GM06990 (cell line): Measurements from ENCODE around the gene GPHA2.

Experiments used
- DNase-seq: peaks from one replicate; pipeline ENCODE4 v3.0.0-alpha.2; 2011; ENCODE audit not compliant: insufficient read length; ENCODE audit errors: extremely low read depth
- H3K27me3 ChIP-seq: replicated peaks from 2 replicates; pipeline ENCODE4 v1.6.0; 2011; ENCODE audit warnings: low read length; ENCODE audit not compliant: control insufficient read depth, insufficient read depth
- H3K36me3 ChIP-seq: 2 replicates; pipeline ENCODE4 v1.5.1; 2011; ENCODE audit warnings: low read length; ENCODE audit not compliant: control insufficient read depth, insufficient read depth
- H3K4me3 ChIP-seq: replicated peaks from 2 replicates; pipeline ENCODE4 v1.5.1; 2011; ENCODE audit warnings: low read depth, mild to moderate bottlenecking, control low read depth, low read length
- TF ChIP-seq, protein P1 (sequence below): IDR thresholded peaks from 2 replicates; pipeline ENCODE4 v1.5.1; 2011; ENCODE audit warnings: low read length, control low read depth, mild to moderate bottlenecking, inconsistent platforms; ENCODE audit not compliant: insufficient read depth, poor library complexity, severe bottlenecking

Gene GPHA2

DNA sequence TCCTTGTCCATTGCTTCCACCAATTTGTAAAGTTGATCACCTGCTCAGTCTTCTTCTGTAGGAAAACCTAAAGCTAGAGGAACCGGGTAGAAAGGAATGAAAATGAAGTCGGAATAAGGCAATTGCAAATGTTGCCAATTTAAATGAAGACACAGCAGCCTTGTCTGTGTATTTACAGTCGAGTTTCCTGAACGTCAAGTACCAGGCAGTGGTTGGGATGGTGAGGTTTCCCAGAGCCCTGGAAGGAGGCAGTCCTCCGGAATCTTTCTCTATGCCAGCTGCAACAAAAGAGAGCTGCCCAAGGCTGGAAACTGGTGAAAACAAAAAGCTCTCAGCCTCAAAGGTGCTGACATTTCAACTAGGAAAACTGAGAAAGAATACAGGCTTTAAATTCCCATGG lies 18.5 kb upstream of the GPHA2 start:
- Histone ChIP-seq H3K4me3 (no peak overlapping the region), H3K36me3 (no peaks in the 10 kb centered on the region), H3K27me3 (no peaks in the 10 kb centered on the region)
- TF ChIP-seq, protein P1, sequence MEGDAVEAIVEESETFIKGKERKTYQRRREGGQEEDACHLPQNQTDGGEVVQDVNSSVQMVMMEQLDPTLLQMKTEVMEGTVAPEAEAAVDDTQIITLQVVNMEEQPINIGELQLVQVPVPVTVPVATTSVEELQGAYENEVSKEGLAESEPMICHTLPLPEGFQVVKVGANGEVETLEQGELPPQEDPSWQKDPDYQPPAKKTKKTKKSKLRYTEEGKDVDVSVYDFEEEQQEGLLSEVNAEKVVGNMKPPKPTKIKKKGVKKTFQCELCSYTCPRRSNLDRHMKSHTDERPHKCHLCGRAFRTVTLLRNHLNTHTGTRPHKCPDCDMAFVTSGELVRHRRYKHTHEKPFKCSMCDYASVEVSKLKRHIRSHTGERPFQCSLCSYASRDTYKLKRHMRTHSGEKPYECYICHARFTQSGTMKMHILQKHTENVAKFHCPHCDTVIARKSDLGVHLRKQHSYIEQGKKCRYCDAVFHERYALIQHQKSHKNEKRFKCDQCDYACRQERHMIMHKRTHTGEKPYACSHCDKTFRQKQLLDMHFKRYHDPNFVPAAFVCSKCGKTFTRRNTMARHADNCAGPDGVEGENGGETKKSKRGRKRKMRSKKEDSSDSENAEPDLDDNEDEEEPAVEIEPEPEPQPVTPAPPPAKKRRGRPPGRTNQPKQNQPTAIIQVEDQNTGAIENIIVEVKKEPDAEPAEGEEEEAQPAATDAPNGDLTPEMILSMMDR, result no peak
- DNase-seq, result no peak

DNA sequence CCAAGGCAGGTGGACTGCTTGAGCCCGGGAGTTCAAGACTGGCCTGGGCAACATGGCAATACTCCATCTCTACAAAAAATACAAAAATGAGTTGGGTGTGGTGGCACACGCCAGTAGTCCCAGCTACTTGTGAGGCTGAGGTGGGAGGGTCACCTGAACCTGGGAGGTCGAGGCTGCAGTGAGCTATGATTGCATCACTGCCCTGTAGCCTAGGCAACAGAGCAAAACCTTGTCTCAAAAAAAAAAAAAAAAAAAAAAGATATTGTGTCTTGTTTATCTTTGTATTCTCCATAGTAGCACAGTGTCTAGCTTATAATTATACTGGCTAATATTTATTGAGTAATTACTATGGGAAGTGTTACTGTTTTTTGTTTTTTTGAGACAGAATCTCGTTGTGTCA lies 15.8 kb upstream of the GPHA2 start:
- TF ChIP-seq, protein P1, result no peak
- no peaks in the 10 kb centered on the region for H3K27me3 ChIP-seq

DNA sequence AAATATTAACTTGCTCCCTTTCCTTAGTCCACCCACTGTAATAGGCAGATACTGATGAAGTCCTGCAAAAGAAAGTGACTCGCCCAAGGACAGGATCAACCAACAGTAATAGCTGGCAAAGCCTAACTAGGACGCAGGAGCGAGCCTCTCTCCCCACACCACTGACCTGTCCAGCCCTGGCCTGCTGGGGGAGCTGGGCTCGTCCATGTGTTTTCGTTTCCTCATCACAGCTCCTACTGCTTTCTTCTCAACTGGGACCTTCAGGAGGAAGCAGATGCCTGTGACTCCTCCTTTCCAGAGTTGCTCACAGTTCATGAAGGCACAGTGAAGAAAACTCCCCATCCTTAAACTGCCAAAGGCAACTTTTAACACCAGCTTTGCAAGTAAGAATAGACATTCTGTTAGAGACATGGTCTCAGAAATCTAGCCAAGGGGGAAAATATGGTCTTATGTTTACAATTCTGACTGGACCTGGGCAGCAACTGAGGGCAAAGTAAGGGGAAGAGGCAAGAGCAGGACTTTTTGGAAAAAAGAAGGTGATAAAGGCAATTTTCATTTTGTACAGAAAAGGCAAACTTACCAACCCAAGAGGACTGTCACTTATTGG lies 11.6 kb upstream of the GPHA2 start:
- H3K36me3 ChIP-seq, result no peaks in the 10 kb centered on the region
- no peak for DNase-seq
- TF ChIP-seq, protein P1, result no peak
- no peak overlapping the region for H3K4me3 ChIP-seq
- no peaks in the 10 kb centered on the region for H3K27me3 ChIP-seq

More for the DNA sequence above, 15.8 kb upstream of the GPHA2 start:
- DNase-seq, result no peak
- Histone ChIP-seq H3K4me3 (no peak overlapping the region), H3K36me3 (no peaks in the 10 kb centered on the region)

DNA sequence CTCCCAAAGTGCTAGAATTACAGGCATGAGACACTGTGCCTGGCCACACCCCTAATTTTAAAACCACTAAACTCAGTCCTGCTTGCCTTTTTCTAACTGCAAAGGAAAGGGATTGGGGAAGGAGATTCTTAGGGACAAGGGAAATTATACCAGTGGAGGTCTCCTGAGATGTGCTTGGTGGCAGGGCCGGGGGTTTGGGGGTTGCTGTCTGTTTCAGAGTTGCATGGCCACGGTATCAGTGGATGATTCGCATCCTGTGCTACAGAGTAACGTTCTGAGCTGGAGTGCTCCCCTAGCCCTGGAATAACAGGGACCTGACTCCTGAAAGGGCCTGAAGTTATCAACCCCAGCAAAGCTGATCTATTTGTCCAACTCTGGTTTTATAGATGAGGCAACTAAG lies 846 bp upstream of the GPHA2 start:
- TF ChIP-seq, protein P1, result no peak
- H3K4me3 ChIP-seq, result no peak overlapping the region
- no peaks in the 10 kb centered on the region; the same call in 1 of the 2 replicates for H3K27me3 ChIP-seq
- H3K36me3 ChIP-seq, result peaks cover 8% of the 10 kb centered on the region
- no peak for DNase-seq

DNA sequence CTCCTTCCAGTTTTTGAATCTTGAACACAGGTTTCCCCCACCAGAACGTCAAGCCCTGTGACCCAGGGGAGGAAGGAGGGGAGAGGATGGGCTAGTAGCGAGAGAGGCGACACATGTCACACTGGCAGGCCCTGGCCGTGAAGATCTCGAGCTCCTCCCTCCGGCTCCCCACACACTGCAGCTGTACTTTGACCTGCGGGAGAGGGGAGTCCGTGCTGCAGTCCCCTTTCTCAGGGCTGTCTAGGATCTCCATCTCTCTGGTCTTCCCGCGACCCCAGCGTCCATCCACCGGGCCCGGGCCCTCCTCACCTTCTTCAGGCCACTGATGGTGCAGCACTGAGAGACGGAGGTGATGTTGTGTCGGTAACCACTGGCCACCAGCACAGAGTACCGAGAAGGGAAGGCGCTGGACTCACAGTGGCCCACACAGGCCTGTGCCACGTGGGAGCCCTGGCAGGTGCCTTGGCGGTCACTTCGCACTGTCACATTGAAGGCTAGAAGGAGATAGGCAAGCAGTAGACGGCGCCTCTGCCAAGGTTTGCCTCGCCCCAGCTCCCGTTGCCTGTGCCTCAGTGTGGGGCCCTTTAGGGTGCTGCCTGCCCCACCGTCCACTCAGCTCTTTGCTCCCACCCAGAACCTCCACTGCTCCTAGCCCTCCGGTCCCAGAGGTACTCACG lies 873 bp downstream of the GPHA2 start:
- H3K27me3 ChIP-seq, result no peaks in the 10 kb centered on the region
- peaks cover 18% of the 10 kb centered on the region for H3K36me3 ChIP-seq
- TF ChIP-seq, protein P1, result no peak
- no peak for DNase-seq
- H3K4me3 ChIP-seq, result no peak overlapping the region
